SK-N-SH (cell line): Measurements from ENCODE around the gene NRDC. TPM values are rescaled to one million over a fixed set of nuclear protein-coding genes. Genes with fewer than 3 reads are reported as not detected.
A peak's percentile ranks its signal among the peaks of the same experiment; 100 is the strongest.

ENCODE experiments used
- CTCF ChIA-PET: fragments of 300-600, 350-600 bp; formaldehyde crosslinking; extraction: SDS; loops from one replicate; lab custom pipeline; 2021; lab: Yijun Ruan, JAX
- POLR2A ChIA-PET: fragments of 350-600 bp; sonication (Branson Sonifier 250); formaldehyde crosslinking; extraction: SDS; loops from one replicate; lab custom pipeline; 2020; ENCODE audit warnings: antibody characterized with exemption, inconsistent platforms; lab: Yijun Ruan, JAX
- DNase-seq: peaks from one replicate; pipeline ENCODE4 v3.0.0; 2012
- H2AFZ ChIP-seq: fragments of 200-600 bp; sonication (generic); 2 replicates; pipeline ENCODE4 v1.8.1; 2016; ENCODE audit warnings: antibody characterized with exemption, mild to moderate bottlenecking, low read depth
- H3F3A ChIP-seq: fragments of 200-600 bp; sonication (generic); replicated peaks from 2 replicates; pipeline ENCODE3; 2016; ENCODE audit warnings: antibody characterized with exemption, mild to moderate bottlenecking; ENCODE audit not compliant: insufficient read depth
- H3K27ac ChIP-seq, 2 experiments: fragments of 200-500 bp in 1 of 2; fragments of 200-600 bp in 1 of 2; sonication (Bioruptor generic) in 1 of 2; sonication (generic), shearing (Covaris generic) in 1 of 2; 2 replicates each; pipeline versions ENCODE4 v1.5.1 to v1.6.1; 2014 to 2016; ENCODE audit warnings: low read depth in 2 of 2, inconsistent platforms in 1 of 2, low read length in 1 of 2, mild to moderate bottlenecking in 1 of 2, mixed read lengths in 1 of 2
- H3K27me3 ChIP-seq: fragments of 200-600 bp; sonication (generic), shearing (Covaris generic); 2 replicates; pipeline ENCODE4 v1.6.1; 2016; ENCODE audit warnings: mixed run types; ENCODE audit not compliant: insufficient read depth
- H3K36me3 ChIP-seq, 2 experiments: fragments of 200-500 bp in 1 of 2; fragments of 200-600 bp in 1 of 2; sonication (Bioruptor generic) in 1 of 2; sonication (generic) in 1 of 2; replicated peaks in 1 of 2; 2 replicates each; pipeline versions ENCODE3 to v1.5.1; 2014 to 2016; ENCODE audit warnings: low read length in 1 of 2, mild to moderate bottlenecking in 1 of 2; ENCODE audit not compliant: insufficient read depth in 2 of 2, control insufficient read depth in 1 of 2
- H3K4me1 ChIP-seq, 2 experiments: fragments of 200-500 bp in 1 of 2; fragments of 200-600 bp in 1 of 2; sonication (Bioruptor generic) in 1 of 2; sonication (generic), shearing (Covaris generic) in 1 of 2; 2 replicates each; pipeline versions ENCODE4 v1.5.1 to v1.6.1; 2014 to 2016; ENCODE audit warnings: low read depth in 1 of 2, low read length in 1 of 2, mixed run types in 1 of 2; ENCODE audit not compliant: insufficient read depth in 2 of 2, control insufficient read depth in 1 of 2
- H3K4me2 ChIP-seq: fragments of 200-600 bp; sonication (generic), shearing (Covaris generic); 2 replicates; pipeline ENCODE4 v1.6.1; 2017; ENCODE audit warnings: mixed run types
- H3K4me3 ChIP-seq, 2 experiments: fragments of 200-500 bp in 1 of 2; fragments of 200-600 bp in 1 of 2; sonication (Bioruptor generic) in 1 of 2; sonication (generic), shearing (Covaris generic) in 1 of 2; 2 replicates each; pipeline versions ENCODE4 v1.5.1 to v1.8.1; 2014 to 2016; ENCODE audit warnings: low read depth in 2 of 2, inconsistent platforms in 1 of 2, low read length in 1 of 2, mild to moderate bottlenecking in 1 of 2, mixed read lengths in 1 of 2, moderate library complexity in 1 of 2
- H3K79me2 ChIP-seq: fragments of 200-600 bp; sonication (generic); 2 replicates; pipeline ENCODE4 v1.8.1; 2017; ENCODE audit warnings: mild to moderate bottlenecking; ENCODE audit not compliant: insufficient read depth
- H3K9ac ChIP-seq: fragments of 200-600 bp; sonication (generic); 2 replicates; pipeline ENCODE4 v1.6.1; 2017; ENCODE audit warnings: mixed run types
- H3K9me2 ChIP-seq: fragments of 200-600 bp; sonication (generic); 2 replicates; pipeline ENCODE4 v1.6.1; 2017; ENCODE audit warnings: mixed run types
- H3K9me3 ChIP-seq: fragments of 200-600 bp; sonication (generic); 2 replicates; pipeline ENCODE4 v1.6.1; 2017; ENCODE audit warnings: mixed run types, mild to moderate bottlenecking, moderate library complexity
- H4K20me1 ChIP-seq: fragments of 200-600 bp; sonication (generic); 2 replicates; pipeline ENCODE4 v1.6.1; 2017; ENCODE audit warnings: mild to moderate bottlenecking, mixed run types; ENCODE audit not compliant: insufficient read depth
- CHD2 ChIP-seq: fragments of 150-350 bp; IDR thresholded peaks from 2 replicates; pipeline ENCODE4 v1.6.1; 2018; ENCODE audit warnings: low read length; ENCODE audit not compliant: partially characterized antibody
- ELF1 ChIP-seq: IDR thresholded peaks from 2 replicates; pipeline ENCODE4 v1.4.0; 2012
- FOSL2 ChIP-seq: IDR thresholded peaks from 2 replicates; pipeline ENCODE4 v1.4.0; 2012; ENCODE audit warnings: low read depth, mild to moderate bottlenecking, moderate library complexity, borderline replicate concordance
- FOXJ3 ChIP-seq: sonication (generic); formaldehyde crosslinking; IDR thresholded peaks from 2 replicates; pipeline ENCODE4 v1.5.1; 2020; ENCODE audit warnings: mild to moderate bottlenecking, missing genetic modification reagents
- GABPA ChIP-seq: IDR thresholded peaks from 2 replicates; pipeline ENCODE4 v1.4.0; 2012; ENCODE audit warnings: low read depth, mild to moderate bottlenecking
- PBX3 ChIP-seq: IDR thresholded peaks from 2 replicates; pipeline ENCODE4; 2012
- POLR2AphosphoS5 ChIP-seq: IDR thresholded peaks from 2 replicates; pipeline ENCODE4 v1.6.1; 2012; ENCODE audit warnings: low read depth, low read length
- RCOR1 ChIP-seq: fragments of 150-350 bp; IDR thresholded peaks from 2 replicates; pipeline ENCODE4 v1.6.1; 2017; ENCODE audit warnings: antibody characterized with exemption, low read length
- RXRA ChIP-seq: IDR thresholded peaks from 2 replicates; pipeline ENCODE4 v1.4.0; 2012; ENCODE audit warnings: low read depth, mild to moderate bottlenecking, borderline replicate concordance
- SIN3A ChIP-seq: IDR thresholded peaks from 2 replicates; pipeline ENCODE4 v1.6.1; 2012; ENCODE audit warnings: low read depth, mild to moderate bottlenecking, low read length, moderate library complexity, borderline replicate concordance
- SMC3 ChIP-seq: IDR thresholded peaks from 2 replicates; pipeline ENCODE4 v1.6.1; 2012; ENCODE audit warnings: low read depth, low read length, improper control_type of control experiment
- TEAD4 ChIP-seq: IDR thresholded peaks from 2 replicates; pipeline ENCODE4 v1.4.0; 2012; ENCODE audit warnings: mild to moderate bottlenecking, borderline replicate concordance; ENCODE audit not compliant: insufficient read depth
- USF1 ChIP-seq: IDR thresholded peaks from 2 replicates; pipeline ENCODE4 v1.4.0; 2012; ENCODE audit warnings: low read depth, borderline replicate concordance
- YY1 ChIP-seq: IDR thresholded peaks from 2 replicates; pipeline ENCODE4 v1.4.0; 2012; ENCODE audit warnings: low read depth, mild to moderate bottlenecking
- WGBS: methylation state at CpG from one replicate; pipeline ENCODE4 v1.1.6; 2017; ENCODE audit warnings: low lambda C conversion rate; 5-methylcytosine and 5-hydroxymethylcytosine counted together
- polyA plus RNA-seq, 3 experiments: library from polyadenylated mRNA; depleted of rRNA; stranded (reverse); fragments of >200 nt; gene quantifications; 2 replicates each; pipeline ENCODE4 v1.2.3, GENCODE V29; 2012
- TF ChIP-seq, protein P1 (sequence below): IDR thresholded peaks from 2 replicates; pipeline ENCODE4 v1.4.0; 2012; ENCODE audit warnings: low read depth, borderline replicate concordance
- TF ChIP-seq, protein P2 (sequence below): IDR thresholded peaks from 2 replicates; pipeline ENCODE4 v1.4.0; 2012; ENCODE audit warnings: low read depth

NRDC gene
- polyA plus RNA-seq, 1 of the 3 experiments (the other 2 are of a cell fraction), result 84.8 TPM

GRCh38 chr1:51760872-51761271 lies 117.7 kb downstream of the NRDC start:
- Histone ChIP-seq H3K79me2 (peaks cover 25% of the 10 kb centered on the region), H3K36me3 (peaks cover 18 to 55% of the 10 kb centered on the region in 2 experiments), H4K20me1 (no peaks in the 10 kb centered on the region), H3K9ac (no peak overlapping the region), H3K4me1 (no peaks in the 10 kb centered on the region; a peak in 1 of 4 replicates), H3K4me2 (no peak overlapping the region), H3K27ac (peak overlapping the region in 1 of 2 experiments; percentile 65; a peak in 2 of 4 replicates), H3K4me3 (no peak overlapping the region), H3K9me3 (no peaks in the 10 kb centered on the region), H3K27me3 (no peaks in the 10 kb centered on the region), H3F3A (peaks cover 39% of the 10 kb centered on the region), H3K9me2 (no peaks in the 10 kb centered on the region), H2AFZ (no peak overlapping the region)
- POLR2A ChIA-PET, result interaction anchor here (0.6 kb wide), 1 partner anchor 176 kb away, joined by 4 read pairs; no protein-coding TSS in a partner anchor
- no peak for DNase-seq
- TF ChIP-seq FOSL2, result peak; percentile 42; the same call in 1 of the 2 replicates
- TF ChIP-seq PBX3, result no peak
- CTCF ChIA-PET, result interaction anchor here (0.6 to 1.7 kb wide), 3 partner anchors 9 to 137 kb away, joined by 3 to 7 read pairs (median 3); no protein-coding TSS in a partner anchor
- WGBS, result 41% methylated on average over 3 of the region's 3 CpGs

GRCh38 chr1:51758310-51758709 lies 120.2 kb downstream of the NRDC start:
- DNase-seq, result no peak
- Histone ChIP-seq H3K79me2 (peaks cover 29% of the 10 kb centered on the region), H3F3A (peaks cover 32% of the 10 kb centered on the region), H3K9me2 (no peaks in the 10 kb centered on the region), H3K4me2 (no peak overlapping the region), H4K20me1 (no peaks in the 10 kb centered on the region), H3K36me3 (peaks cover 21 to 54% of the 10 kb centered on the region in 2 experiments), H3K9ac (no peak overlapping the region), H3K27ac (no peak overlapping the region), H3K27me3 (no peaks in the 10 kb centered on the region), H3K9me3 (no peaks in the 10 kb centered on the region), H2AFZ (no peak overlapping the region), H3K4me3 (no peak overlapping the region), H3K4me1 (no peaks in the 10 kb centered on the region; a peak in 1 of 4 replicates)
- ChIA-PET CTCF (no interaction called here), POLR2A (no interaction called here)
- 89% methylated on average over 4 of the region's 4 CpGs for WGBS
- TF ChIP-seq USF1 (no peak), TEAD4 (no peak), GABPA (no peak), RXRA (no peak)

GRCh38 chr1:51756290-51756689 lies 122.2 kb downstream of the NRDC start:
- Histone ChIP-seq H3K4me1 (no peaks in the 10 kb centered on the region; a peak in 1 of 4 replicates), H4K20me1 (no peaks in the 10 kb centered on the region), H3K4me3 (no peak overlapping the region), H3K79me2 (peaks cover 32% of the 10 kb centered on the region), H3F3A (peaks cover 28% of the 10 kb centered on the region), H2AFZ (no peak overlapping the region), H3K27ac (no peak overlapping the region), H3K4me2 (no peak overlapping the region), H3K9ac (no peak overlapping the region), H3K9me3 (no peaks in the 10 kb centered on the region), H3K36me3 (peaks cover 26 to 65% of the 10 kb centered on the region in 2 experiments), H3K27me3 (no peaks in the 10 kb centered on the region), H3K9me2 (no peaks in the 10 kb centered on the region)
- ChIA-PET POLR2A (no interaction called here), CTCF (interaction anchor here (0.7 to 1.3 kb wide), 3 partner anchors 15 to 187 kb away, joined by 3 to 5 read pairs (median 3); no protein-coding TSS in a partner anchor)
- no peak for DNase-seq
- 98% methylated on average over 2 of the region's 2 CpGs for WGBS
- TF ChIP-seq ELF1 (no peak), GABPA (no peak), SMC3 (no peak), FOXJ3 (CRISPR knock-in tag) (no peak), SIN3A (no peak), RXRA (no peak), RCOR1 (no peak), POLR2AphosphoS5 (no peak), CHD2 (no peak), YY1 (no peak)
- TF ChIP-seq, protein P1, sequence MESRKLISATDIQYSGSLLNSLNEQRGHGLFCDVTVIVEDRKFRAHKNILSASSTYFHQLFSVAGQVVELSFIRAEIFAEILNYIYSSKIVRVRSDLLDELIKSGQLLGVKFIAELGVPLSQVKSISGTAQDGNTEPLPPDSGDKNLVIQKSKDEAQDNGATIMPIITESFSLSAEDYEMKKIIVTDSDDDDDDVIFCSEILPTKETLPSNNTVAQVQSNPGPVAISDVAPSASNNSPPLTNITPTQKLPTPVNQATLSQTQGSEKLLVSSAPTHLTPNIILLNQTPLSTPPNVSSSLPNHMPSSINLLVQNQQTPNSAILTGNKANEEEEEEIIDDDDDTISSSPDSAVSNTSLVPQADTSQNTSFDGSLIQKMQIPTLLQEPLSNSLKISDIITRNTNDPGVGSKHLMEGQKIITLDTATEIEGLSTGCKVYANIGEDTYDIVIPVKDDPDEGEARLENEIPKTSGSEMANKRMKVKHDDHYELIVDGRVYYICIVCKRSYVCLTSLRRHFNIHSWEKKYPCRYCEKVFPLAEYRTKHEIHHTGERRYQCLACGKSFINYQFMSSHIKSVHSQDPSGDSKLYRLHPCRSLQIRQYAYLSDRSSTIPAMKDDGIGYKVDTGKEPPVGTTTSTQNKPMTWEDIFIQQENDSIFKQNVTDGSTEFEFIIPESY, result no peak
- TF ChIP-seq, protein P2, sequence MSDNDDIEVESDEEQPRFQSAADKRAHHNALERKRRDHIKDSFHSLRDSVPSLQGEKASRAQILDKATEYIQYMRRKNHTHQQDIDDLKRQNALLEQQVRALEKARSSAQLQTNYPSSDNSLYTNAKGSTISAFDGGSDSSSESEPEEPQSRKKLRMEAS, result no peak
